Measurements from ENCODE around the gene ADARB2.

Gene ADARB2

GRCh38 chr10:1509011-1509530, 228.3 kb downstream of the ADARB2 start:
- H3K4me3 ChIP-seq (ENCODE audit: low read depth, low read length), result no peak overlapping the region
- no peak for TF ChIP-seq CTCF (IDR thresholded peaks at IDR 0.05; ENCODE audit: low read depth, low read length)

GRCh38 chr10:1508096-1508495, 229.2 kb downstream of the ADARB2 start:
- no peak for TF ChIP-seq CTCF (IDR thresholded peaks at IDR 0.05; ENCODE audit: low read depth, low read length)
- no peak overlapping the region for H3K4me3 ChIP-seq (ENCODE audit: low read depth, low read length)

- no peak overlapping the region for H3K4me3 ChIP-seq (ENCODE audit: low read depth, low read length)
- no peak for TF ChIP-seq CTCF (IDR thresholded peaks at IDR 0.05; ENCODE audit: low read depth, low read length)
These were observed 229.9 kb downstream of the ADARB2 start for GRCh38 chr10:1507436-1507835.

DNA sequence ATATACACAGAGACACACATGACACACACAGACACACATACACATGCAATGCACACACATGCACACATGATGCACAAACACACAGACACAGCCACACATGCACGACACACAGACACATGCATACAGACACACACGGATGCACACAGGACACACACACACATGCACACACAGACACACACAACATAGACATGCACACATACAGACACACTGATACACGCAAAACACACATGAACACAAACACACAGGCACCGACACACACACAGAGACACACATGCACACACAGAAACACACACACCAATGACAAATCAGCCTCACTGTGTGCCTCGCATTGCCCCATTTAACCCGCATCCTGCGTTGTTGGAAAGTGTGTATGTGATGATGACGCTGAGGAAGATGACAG, 232.4 kb downstream of the ADARB2 start:
- TF ChIP-seq CTCF (IDR thresholded peaks at IDR 0.05; ENCODE audit: low read depth, low read length), result no peak
- H3K4me3 ChIP-seq (ENCODE audit: low read depth, low read length), result no peak overlapping the region

DNA sequence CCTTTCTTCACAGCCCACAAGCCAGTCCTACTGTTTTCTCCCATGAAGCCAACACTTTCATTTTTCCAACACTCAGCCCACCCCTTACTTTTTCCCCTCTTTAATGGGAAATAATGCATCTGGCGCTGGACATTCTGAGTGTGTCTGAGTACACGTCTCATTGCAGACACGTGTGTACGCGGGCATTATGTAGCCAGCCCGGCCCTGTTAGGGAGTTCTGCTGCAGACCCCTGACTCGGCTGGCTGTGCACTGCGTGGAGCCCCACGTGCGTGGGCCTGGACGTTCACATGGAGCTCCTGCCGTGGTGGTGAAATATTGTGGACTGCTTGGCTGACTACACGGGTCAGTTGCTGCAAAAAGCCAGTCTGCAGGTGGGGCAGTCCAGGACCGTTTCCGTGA, 233.0 kb downstream of the ADARB2 start:
- no peak for TF ChIP-seq CTCF (IDR thresholded peaks at IDR 0.05; ENCODE audit: low read depth, low read length)
- H3K4me3 ChIP-seq (ENCODE audit: low read depth, low read length), result no peak overlapping the region

- H3K4me3 ChIP-seq (ENCODE audit: low read depth, low read length), result no peak overlapping the region
- no peak for TF ChIP-seq CTCF (IDR thresholded peaks at IDR 0.05; ENCODE audit: low read depth, low read length)
These were observed 234.9 kb downstream of the ADARB2 start for GRCh38 chr10:1502451-1502850.

DNA sequence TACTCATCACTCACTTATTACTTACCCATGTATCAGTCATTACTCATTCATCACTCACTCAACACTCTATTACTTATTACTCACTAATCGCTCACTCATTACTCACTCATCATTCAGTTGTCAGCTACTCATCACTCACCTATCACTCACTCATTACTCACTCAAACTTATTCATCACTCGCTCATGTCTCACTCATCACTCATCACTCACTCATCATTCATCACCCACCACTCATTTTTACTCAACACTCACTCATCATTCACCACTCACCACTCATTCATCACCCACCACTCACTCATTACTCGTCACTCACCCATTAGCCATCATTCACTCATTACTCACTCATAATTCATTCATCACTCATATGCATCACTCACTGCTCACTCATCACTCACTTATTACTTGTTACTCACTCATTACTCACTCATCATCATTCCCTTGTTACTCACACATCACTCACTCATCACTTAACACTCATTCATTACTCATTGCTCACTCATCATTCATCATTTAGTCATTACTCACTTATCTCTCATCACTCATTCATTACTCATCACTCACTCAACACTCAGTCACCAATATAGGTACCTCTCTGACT, 237.9 kb downstream of the ADARB2 start:
- TF ChIP-seq CTCF (IDR thresholded peaks at IDR 0.05; ENCODE audit: low read depth, low read length), result no peak
- no peak overlapping the region for H3K4me3 ChIP-seq (ENCODE audit: low read depth, low read length)
